HEK293T (cell line): ENCODE results near the gene TST.
A peak's percentile ranks its signal among the peaks of the same experiment; 100 is the strongest.

Experiments used
- CTCF ChIA-PET: fragments of 350-600 bp; formaldehyde crosslinking; extraction: SDS; loops from one replicate; lab custom pipeline; 2021; ENCODE audit warnings: antibody characterized with exemption, inconsistent platforms; lab: Yijun Ruan, JAX
- POLR2A ChIA-PET: fragments of 350-600 bp; formaldehyde crosslinking; extraction: SDS; loops from one replicate; lab custom pipeline; 2020; ENCODE audit warnings: antibody characterized with exemption, inconsistent platforms; lab: Yijun Ruan, JAX
- DNase-seq: peaks from one replicate; pipeline ENCODE4 v3.0.0; 2012; ENCODE audit warnings: mixed read lengths; ENCODE audit errors: extremely low spot score
- ARNT ChIP-seq: fragments of 450-650 bp; IDR thresholded peaks from 2 replicates; pipeline ENCODE4 v1.6.1; 2017; ENCODE audit warnings: mild to moderate bottlenecking
- BHLHE40 ChIP-seq: fragments of 450-650 bp; IDR thresholded peaks from 2 replicates; pipeline ENCODE4 v1.6.1; 2016; ENCODE audit warnings: mild to moderate bottlenecking, moderate library complexity, borderline replicate concordance
- CTBP1 ChIP-seq: fragments of 450-650 bp; IDR thresholded peaks from 2 replicates; pipeline ENCODE4 v1.6.1; 2016; ENCODE audit warnings: borderline replicate concordance
- ELF4 ChIP-seq: fragments of 450-650 bp; IDR thresholded peaks from 2 replicates; pipeline ENCODE4 v1.6.1; 2017; ENCODE audit warnings: antibody characterized with exemption
- FOXA1 ChIP-seq: fragments of 450-650 bp; IDR thresholded peaks from 2 replicates; pipeline ENCODE4 v1.6.1; 2016; ENCODE audit warnings: mild to moderate bottlenecking
- FOXK2 ChIP-seq: fragments of 450-650 bp; IDR thresholded peaks from 2 replicates; pipeline ENCODE4 v1.6.1; 2016; ENCODE audit warnings: mild to moderate bottlenecking
- FOXM1 ChIP-seq: fragments of 450-650 bp; IDR thresholded peaks from 2 replicates; pipeline ENCODE4 v1.6.1; 2017; ENCODE audit warnings: mild to moderate bottlenecking, borderline replicate concordance
- HDGF ChIP-seq: fragments of 450-650 bp; IDR thresholded peaks from 2 replicates; pipeline ENCODE4 v1.6.1; 2017; ENCODE audit warnings: antibody characterized with exemption, borderline replicate concordance
- L3MBTL2 ChIP-seq: fragments of 450-650 bp; conservative IDR thresholded peaks from 2 replicates; pipeline ENCODE4 v1.6.1; 2016; ENCODE audit warnings: mild to moderate bottlenecking
- LEF1 ChIP-seq: fragments of 450-650 bp; IDR thresholded peaks from 2 replicates; pipeline ENCODE4 v1.6.1; 2017; ENCODE audit warnings: mild to moderate bottlenecking, borderline replicate concordance
- NFRKB ChIP-seq: fragments of 450-650 bp; IDR thresholded peaks from 2 replicates; pipeline ENCODE4 v1.6.1; 2016; ENCODE audit warnings: mild to moderate bottlenecking, moderate library complexity
- SP1 ChIP-seq: fragments of 450-650 bp; IDR thresholded peaks from 2 replicates; pipeline ENCODE4 v1.6.1; 2017
- SUZ12 ChIP-seq: fragments of 450-650 bp; IDR thresholded peaks from 2 replicates; pipeline ENCODE4 v1.6.1; 2016; ENCODE audit warnings: mild to moderate bottlenecking
- TARDBP ChIP-seq: fragments of 450-650 bp; IDR thresholded peaks from 2 replicates; pipeline ENCODE4 v1.6.1; 2016
- ZNF384 ChIP-seq: fragments of 450-650 bp; IDR thresholded peaks from 2 replicates; pipeline ENCODE4 v1.6.1; 2016
- TF ChIP-seq, protein P1 (sequence below): fragments of 450-650 bp; IDR thresholded peaks from 2 replicates; pipeline ENCODE4 v1.6.1; 2016

Gene TST

GRCh38 chr22:36982136-36982535 lies 37.1 kb downstream of the TST start:
- CTCF ChIA-PET: interaction anchor here (1.1 kb wide), 1 partner anchor 224 kb away, joined by 3 read pairs; no protein-coding TSS in a partner anchor
- no peak for DNase-seq
- TF ChIP-seq SUZ12 (no peak), ARNT (no peak), ELF4 (no peak), FOXM1 (no peak), SP1 (no peak), TARDBP (no peak), L3MBTL2 (no peak), BHLHE40 (no peak), FOXK2 (no peak), NFRKB (no peak), LEF1 (no peak), FOXA1 (no peak), ZNF384 (no peak), HDGF (no peak), CTBP1 (no peak)
- TF ChIP-seq, protein P1, sequence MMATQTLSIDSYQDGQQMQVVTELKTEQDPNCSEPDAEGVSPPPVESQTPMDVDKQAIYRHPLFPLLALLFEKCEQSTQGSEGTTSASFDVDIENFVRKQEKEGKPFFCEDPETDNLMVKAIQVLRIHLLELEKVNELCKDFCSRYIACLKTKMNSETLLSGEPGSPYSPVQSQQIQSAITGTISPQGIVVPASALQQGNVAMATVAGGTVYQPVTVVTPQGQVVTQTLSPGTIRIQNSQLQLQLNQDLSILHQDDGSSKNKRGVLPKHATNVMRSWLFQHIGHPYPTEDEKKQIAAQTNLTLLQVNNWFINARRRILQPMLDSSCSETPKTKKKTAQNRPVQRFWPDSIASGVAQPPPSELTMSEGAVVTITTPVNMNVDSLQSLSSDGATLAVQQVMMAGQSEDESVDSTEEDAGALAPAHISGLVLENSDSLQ: no peak
- POLR2A ChIA-PET: interaction anchor here (1.4 kb wide), 1 partner anchor 206 kb away, joined by 3 read pairs; the partner anchor contains the start of gene IFT27

DNA sequence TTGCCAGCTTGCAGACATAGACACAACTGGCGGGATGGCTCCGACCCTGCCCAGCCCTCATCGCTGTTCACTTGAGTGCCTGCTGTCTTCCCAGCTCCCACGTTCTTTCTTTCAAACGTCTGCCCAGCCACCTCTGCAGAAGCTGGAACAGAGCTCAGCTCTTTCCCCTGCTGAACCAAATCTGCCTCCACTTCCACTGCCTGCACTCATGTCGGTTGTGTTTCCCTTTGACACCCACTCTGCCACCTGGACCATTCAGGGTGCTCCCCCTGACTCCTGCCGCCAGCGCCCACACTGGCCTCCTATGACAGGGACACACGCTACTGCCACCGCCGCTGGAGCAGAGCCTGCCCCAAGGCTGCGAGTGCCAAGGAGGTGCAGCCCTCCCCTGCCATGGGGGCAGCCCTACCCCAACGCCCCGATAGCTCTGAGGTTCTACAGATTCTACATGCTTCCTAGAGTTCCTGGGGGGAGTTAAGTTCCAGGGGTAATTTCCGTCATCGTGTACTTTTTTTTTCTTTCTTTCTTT lies 37.9 kb downstream of the TST start:
- CTCF ChIA-PET: interaction anchor here (1.7 kb wide), 1 partner anchor 125 kb away, joined by 7 read pairs; no protein-coding TSS in a partner anchor
- POLR2A ChIA-PET: no interaction called here
- no peak for TF ChIP-seq ZNF384
- no peak for TF ChIP-seq NFRKB
- no peak for TF ChIP-seq FOXK2
- no peak for TF ChIP-seq FOXM1
- TF ChIP-seq ARNT: no peak
- no peak for TF ChIP-seq HDGF
- TF ChIP-seq L3MBTL2: no peak
- no peak for TF ChIP-seq LEF1
- no peak for DNase-seq

DNA sequence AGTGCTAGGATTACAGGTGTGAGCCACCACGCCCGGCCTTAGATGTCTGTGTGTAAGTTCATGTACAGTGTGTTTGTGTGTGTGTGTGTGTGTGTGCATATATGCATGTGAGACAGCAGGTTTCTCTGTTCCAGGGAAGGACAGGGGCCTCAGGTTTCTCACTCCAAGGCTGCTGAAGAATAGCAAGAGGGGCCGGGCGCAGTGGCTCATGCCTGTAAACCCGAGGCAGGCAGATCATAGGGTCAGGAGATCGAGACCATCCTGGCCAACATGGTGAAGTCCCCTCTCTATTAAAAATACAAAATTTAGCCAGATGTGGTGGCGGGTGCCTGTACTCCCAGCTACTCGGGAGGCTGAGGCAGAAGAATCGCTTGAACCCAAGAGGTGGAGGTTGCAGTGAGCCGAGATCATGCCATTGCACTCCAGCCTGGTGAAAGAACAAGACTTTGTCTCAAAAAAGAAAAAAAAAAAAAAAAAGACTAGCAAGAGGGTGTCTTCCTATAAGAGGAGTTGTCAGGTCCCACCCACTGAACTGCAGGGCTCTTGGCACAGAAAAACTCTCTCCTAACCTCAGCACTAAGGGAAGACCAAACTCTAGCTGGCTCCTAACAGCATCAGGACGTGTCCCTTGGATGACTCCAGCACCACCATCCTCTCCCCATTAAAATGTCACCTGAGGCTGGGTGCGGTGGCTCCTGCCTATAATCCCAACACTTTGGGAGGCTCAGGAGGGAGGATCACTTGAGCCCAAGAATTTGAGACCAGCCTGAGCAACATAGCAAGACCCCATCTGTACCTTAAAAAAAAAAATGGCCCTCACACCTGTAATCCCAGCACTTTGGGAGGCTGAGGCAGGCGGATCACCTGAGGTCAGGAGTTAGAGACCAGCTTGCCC lies 40.0 kb downstream of the TST start:
- ChIA-PET POLR2A (interaction anchor here (1.4 kb wide), 1 partner anchor 203 kb away, joined by 5 read pairs; the partner anchor contains the start of gene IFT27), CTCF (interaction anchor here (1.2 to 1.7 kb wide), 2 partner anchors 123 to 203 kb away, joined by 3 to 7 read pairs; partner anchors contain the start of gene IFT27)
- TF ChIP-seq FOXA1: no peak
- TF ChIP-seq ELF4: no peak
- no peak for TF ChIP-seq NFRKB
- TF ChIP-seq, protein P1: no peak
- no peak for TF ChIP-seq BHLHE40
- no peak for TF ChIP-seq ZNF384
- TF ChIP-seq ARNT: no peak
- no peak for TF ChIP-seq L3MBTL2
- TF ChIP-seq LEF1: no peak
- TF ChIP-seq FOXM1: no peak
- no peak for TF ChIP-seq HDGF
- no peak for DNase-seq

GRCh38 chr22:36977947-36978660 lies 41.1 kb downstream of the TST start:
- DNase-seq: peak; percentile 97
- TF ChIP-seq, protein P1: peak; percentile 77
- TF ChIP-seq L3MBTL2 (peak; percentile 54), ZNF384 (no peak), HDGF (no peak), LEF1 (no peak), BHLHE40 (no peak), SUZ12 (no peak), FOXM1 (no peak)
- CTCF ChIA-PET: interaction anchor here (0.5 to 1.7 kb wide), 15 partner anchors 10 to 1112 kb away, joined by 3 to 7 read pairs (median 4); no protein-coding TSS in a partner anchor
- POLR2A ChIA-PET: interaction anchor here (0.8 to 1.1 kb wide), 2 partner anchors 41 to 122 kb away, joined by 3 to 4 read pairs; partner anchors contain the start of genes MPST and TST

- TF ChIP-seq TARDBP (no peak), SP1 (no peak), BHLHE40 (no peak), L3MBTL2 (no peak), LEF1 (no peak), FOXK2 (no peak), SUZ12 (no peak), ELF4 (no peak), CTBP1 (no peak), FOXA1 (no peak), ARNT (no peak), NFRKB (no peak)
- TF ChIP-seq, protein P1: no peak
- POLR2A ChIA-PET: interaction anchor here (0.8 to 1.1 kb wide), 2 partner anchors 42 to 121 kb away, joined by 3 to 4 read pairs; partner anchors contain the start of genes MPST and TST
- DNase-seq: peak; percentile 61
- CTCF ChIA-PET: interaction anchor here (0.5 to 2.2 kb wide), 17 partner anchors 9 to 1112 kb away, joined by 3 to 7 read pairs (median 4); no protein-coding TSS in a partner anchor
Measured at GRCh38 chr22:36977401-36977861, 41.8 kb downstream of the TST start.
